Stimulated activated CD4-positive, alpha-beta T cell treated with anti-CD3 and anti-CD28 coated beads, Interleukin-4, amount 100 ng/mL, for 24 hours (primary cell): ENCODE measurements around the gene E2F2.

Experiments used
- DNase-seq: peaks from one replicate; pipeline ENCODE4 v3.0.0-alpha.2; 2020

The E2F2 gene

DNA sequence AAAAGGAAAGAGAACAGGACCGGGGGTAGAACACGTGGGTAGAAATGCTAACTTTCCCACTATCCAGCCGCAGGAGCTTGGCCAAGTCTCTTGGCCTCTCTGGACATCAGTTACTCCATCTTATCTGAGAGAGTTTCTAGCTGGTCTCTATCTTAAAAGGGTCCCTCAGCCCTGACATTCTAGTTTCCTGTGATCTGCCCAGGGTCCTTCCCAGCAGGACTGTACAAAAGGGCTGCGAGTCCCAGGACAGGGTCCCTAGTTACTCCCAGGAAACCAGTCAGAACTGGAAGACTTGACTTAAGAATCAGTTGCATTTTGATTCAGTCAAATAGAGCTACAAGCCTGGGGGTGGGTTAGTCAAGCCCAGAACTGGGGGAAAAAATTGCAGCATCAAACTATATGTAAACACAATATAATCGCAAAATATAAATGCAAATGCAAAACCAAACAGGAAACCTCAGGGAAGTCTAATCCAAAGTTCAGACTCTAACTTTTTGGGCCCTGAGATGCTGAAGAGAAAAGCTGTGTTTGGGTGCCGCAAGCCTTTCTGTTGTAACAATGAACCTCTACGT is 49.9 kb downstream of the E2F2 start:
- DNase-seq: no peak

GRCh38 chr1:23480187-23481025 is 50.6 kb downstream of the E2F2 start:
- DNase-seq: no peak

GRCh38 chr1:23479666-23479941 is 51.4 kb downstream of the E2F2 start:
- no peak for DNase-seq

- no peak for DNase-seq
Observed at GRCh38 chr1:23478896-23479665, 52.0 kb downstream of the E2F2 start.

DNA sequence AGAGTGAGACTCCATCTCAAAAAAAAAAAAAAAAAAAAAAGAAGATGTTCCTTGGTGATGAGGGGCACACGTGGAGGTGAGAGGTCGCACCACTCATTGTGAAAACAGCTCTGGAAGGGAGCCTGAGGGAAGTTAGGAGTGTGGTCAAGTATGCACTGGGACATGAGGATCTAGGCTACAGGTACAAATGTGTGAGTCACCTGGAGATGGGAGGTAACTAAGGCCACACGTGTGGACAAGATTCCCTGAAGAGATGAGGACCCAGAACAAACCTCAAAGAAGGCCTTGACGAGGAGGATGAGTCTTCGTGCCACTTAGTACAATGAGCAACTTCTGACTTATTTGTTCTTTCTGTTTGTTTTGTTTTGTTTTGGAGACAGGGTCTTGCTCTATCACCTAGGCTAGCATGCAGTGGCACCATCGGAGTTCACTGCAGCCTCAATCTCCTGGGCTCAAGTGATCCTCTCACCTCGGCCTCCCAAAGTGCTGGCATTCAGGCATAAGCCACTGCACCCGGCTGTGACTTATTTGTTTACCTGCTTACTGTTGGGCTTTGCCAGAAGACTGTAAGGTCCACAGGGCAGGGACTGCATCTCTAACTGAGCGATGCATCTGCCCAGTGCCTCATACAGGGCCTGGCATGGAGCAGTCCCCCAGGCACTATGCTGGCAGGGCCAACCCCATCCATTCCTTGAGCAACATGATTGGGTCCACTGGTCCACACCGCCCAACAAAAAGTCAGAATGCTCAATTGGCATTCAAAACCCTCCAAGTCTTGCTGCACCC is 53.5 kb downstream of the E2F2 start:
- DNase-seq: no peak

DNA sequence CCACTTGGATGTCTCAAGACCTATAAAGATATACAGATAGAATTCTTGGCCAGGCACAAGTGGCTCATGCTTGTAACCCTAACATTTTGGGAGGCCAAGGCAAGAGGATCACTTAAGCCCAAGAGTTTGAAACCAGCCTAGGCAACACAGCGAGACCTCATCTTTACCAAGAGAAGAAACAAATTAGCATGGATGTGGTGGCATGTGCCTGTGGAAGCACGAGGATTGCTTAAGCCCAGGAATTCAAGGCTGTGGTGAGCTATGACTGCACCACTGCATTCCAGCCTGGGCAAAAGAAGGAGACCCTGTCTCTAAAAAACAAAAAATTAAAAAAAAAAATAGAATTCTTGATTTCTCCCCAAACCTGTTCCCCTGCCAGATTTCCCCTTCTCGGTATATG is 55.4 kb downstream of the E2F2 start:
- DNase-seq: no peak

DNA sequence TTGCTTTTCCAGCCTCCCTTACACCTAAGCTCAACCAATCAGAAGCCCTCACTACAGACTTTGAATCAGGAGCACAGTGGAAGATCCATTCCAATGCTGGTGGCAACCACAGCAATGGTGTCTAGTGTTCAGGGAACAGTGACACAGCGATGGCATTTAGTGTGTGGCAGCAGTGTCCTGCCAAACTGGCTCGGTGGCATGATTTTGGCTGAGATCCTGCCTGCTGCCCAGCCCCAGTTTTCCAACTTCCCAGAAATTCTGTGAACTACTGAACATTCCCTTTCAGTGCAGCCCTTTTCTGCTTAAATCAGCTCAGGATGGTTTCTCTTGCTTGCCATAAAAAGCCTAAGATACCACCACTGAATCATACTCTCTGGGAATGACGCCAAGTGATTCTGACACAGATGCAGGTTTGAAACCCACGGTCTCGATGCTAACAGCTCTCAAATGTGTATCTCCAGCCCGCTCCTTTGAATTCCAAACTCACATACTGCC is 55.9 kb downstream of the E2F2 start:
- DNase-seq: no peak

DNA sequence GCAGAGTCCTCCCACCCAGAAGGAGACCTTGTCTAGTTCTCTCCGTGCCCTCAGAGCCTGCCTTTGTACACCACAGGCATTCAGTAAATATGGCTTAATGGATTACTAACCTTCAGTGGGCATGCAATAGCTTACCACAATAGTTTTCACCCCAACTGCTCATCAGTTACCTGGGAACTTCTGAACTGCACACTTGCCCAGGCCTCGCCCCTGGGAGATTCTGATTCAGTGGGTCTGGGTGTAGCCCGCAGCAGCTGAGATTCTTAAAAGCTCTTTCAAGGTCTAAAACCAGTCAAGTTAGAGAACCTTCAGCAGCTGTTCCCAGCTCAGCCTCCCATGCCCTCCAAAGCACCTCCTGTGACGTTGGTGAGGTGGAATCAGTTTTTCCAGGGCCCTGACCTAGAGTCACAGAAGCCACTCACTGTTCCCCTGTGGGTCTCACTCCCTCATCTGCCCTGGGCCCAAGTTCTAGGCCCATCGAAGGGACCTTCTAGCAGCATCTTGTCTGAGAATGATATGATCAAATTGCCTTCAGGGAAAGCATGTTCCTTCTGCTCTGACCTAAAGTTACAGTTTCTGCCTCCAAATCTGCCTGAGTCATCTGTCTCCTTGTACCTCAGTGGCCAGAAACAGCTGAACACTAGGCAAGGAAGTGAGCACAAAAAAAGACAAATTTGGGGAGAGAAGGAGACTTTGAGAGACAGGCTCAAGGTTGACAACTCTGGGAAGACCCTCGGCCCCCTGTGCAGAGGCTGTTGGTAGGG is 57.8 kb downstream of the E2F2 start:
- DNase-seq: no peak

- no peak for DNase-seq
Observed at GRCh38 chr1:23472351-23473036, 58.5 kb downstream of the E2F2 start.

- no peak for DNase-seq
Observed at GRCh38 chr1:23471473-23472075, 59.5 kb downstream of the E2F2 start.

GRCh38 chr1:23470282-23471070 is 60.6 kb downstream of the E2F2 start:
- DNase-seq: no peak

GRCh38 chr1:23469372-23469982 is 61.6 kb downstream of the E2F2 start:
- DNase-seq: no peak

- no peak for DNase-seq
Observed at GRCh38 chr1:23466423-23466989, 64.5 kb downstream of the E2F2 start.

DNA sequence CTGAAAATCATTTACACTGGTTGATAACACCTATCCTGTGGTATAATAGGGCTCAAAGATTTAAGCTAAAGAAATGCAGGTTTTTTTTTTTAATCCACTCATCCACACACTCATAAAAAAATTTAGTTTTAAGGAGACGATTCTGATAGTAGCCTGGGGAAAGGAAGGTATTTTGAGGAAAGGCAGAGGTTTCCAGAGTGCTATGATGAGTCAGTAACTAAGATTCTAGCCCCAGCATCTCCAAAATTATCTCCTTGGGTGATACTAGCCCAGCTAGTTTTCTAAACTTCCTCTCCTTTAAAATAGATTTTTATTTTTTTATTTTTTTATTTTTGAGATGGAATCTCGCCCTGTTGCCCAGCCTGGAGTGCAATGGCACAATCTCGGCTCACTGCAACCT is 67.7 kb downstream of the E2F2 start:
- DNase-seq: no peak

DNA sequence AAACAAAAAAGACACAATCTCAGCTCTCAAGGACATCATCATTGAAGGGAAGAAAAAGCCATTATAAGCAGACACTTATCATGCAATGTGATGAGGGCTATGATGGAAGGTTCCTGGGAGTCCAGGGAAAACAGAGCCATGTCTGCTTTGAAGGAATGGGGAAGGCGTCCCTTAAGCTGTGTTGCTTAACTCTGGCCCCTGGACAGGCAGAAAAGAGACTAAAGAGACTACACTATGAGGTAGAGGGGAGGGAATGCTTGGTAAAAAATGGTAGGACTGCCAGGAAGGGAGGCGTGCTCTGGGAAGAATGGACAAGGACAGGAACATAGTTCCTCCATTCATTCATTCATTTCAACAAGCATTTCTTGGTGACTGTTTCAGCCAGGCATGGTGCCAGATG is 68.3 kb downstream of the E2F2 start:
- no peak for DNase-seq

DNA sequence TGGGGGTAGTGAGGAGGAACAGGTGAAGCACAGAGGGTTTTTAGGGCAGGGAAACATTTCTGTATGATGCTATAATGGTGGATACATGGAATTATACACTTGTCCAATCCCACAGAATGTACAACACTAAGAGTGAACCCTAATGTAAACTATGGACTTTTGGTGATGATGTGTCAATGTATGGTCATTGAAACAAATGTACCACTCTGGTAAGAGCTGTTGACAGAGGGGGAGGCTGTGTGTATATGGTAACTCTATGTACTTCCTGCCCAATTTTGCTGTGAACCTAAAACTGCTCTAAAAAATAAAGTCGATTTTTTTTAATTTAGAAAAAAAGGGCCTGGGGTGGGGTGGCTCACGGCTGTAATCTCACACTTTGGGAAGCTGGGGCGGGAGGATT is 70.0 kb downstream of the E2F2 start:
- no peak for DNase-seq

DNA sequence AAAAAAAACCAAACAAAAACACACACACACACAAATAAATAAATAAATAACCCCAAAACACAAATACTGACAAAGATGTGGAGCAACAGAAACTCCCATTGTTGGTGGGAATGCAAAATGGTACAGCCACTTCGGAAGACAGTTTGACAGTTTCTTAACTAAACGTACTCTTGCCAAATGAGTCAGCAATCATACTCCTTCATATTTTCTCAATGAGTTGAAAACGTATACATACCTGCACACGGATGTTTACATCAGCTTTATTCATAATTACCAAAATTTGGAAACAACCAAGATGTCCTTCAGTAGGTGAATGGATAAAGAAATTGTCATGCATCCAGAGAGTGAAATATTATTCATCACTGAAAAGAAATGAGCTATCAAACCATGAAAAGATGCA is 70.5 kb downstream of the E2F2 start:
- DNase-seq: no peak

DNA sequence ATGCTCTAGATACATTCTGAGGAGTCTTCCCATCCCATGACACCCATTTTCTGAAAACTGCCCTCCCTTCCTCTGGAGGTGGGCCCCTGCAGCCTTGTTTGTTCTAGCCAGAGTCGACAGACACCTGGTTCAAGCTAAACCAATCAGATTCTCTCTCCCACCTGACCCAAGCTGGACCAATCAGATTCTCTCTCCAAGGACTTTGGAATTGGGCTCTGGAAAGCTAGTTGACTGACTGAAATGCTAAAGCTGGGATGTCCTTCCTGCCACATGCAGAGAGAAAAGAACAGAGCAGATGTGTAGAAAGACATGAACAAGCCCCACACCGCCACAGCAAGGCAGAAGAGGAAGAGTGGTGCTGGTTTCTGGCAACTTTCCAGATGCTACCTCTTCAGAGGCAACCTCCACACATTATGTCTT is 71.7 kb downstream of the E2F2 start:
- no peak for DNase-seq
